Loucy (cell line): Measurements from ENCODE around the gene GSS.

Experiments
- EZH2phosphoT487 ChIP-seq: fragments of 200-600 bp; IDR thresholded peaks from 2 replicates; pipeline ENCODE4 v1.6.1; 2018; ENCODE audit warnings: antibody characterized with exemption, mild to moderate bottlenecking, moderate library complexity, borderline replicate concordance
- TF ChIP-seq, protein P1 (sequence below): fragments of 200-600 bp; sonication (generic); conservative IDR thresholded peaks from 2 replicates; pipeline ENCODE4 v1.5.1; 2014; ENCODE audit warnings: mild to moderate bottlenecking, antibody characterized with exemption, low read length

DNA sequence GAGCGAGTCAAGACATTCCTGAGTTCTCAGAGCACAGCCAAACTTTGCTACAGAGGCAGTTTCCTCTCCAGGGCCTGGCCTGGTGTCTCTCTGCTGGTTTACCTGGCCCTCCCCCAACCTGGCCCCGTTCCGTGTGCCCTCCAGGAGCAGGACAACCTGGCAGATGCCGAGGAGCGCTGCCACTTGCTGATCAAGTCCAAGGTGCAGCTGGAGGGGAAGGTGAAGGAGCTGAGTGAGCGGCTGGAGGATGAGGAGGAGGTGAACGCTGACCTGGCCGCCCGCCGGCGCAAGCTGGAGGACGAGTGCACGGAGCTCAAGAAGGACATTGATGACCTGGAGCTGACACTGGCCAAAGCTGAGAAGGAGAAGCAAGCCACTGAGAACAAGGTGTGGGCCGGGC, 39.6 kb upstream of the GSS start:
- TF ChIP-seq, protein P1, sequence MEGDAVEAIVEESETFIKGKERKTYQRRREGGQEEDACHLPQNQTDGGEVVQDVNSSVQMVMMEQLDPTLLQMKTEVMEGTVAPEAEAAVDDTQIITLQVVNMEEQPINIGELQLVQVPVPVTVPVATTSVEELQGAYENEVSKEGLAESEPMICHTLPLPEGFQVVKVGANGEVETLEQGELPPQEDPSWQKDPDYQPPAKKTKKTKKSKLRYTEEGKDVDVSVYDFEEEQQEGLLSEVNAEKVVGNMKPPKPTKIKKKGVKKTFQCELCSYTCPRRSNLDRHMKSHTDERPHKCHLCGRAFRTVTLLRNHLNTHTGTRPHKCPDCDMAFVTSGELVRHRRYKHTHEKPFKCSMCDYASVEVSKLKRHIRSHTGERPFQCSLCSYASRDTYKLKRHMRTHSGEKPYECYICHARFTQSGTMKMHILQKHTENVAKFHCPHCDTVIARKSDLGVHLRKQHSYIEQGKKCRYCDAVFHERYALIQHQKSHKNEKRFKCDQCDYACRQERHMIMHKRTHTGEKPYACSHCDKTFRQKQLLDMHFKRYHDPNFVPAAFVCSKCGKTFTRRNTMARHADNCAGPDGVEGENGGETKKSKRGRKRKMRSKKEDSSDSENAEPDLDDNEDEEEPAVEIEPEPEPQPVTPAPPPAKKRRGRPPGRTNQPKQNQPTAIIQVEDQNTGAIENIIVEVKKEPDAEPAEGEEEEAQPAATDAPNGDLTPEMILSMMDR, result no peak
- TF ChIP-seq EZH2phosphoT487, result no peak
